ENCODE results near the gene VEPH1.
A peak's percentile ranks its signal among the peaks of the same experiment; 100 is the strongest.

Gene VEPH1

GRCh38 chr3:157261000-157261399, 242.2 kb downstream of the VEPH1 start:
- Histone ChIP-seq H3K27ac (ENCODE audit: low read depth, low read length) (no peak overlapping the region), H3K9me3 (ENCODE audit: control insufficient read depth, insufficient read depth, low read length) (no peaks in the 10 kb centered on the region), H3K36me3 (ENCODE audit: control insufficient read depth, insufficient read depth, low read length) (no peaks in the 10 kb centered on the region), H3K4me3 (ENCODE audit: low read depth, low read length) (no peak overlapping the region), H3K9ac (ENCODE audit: low read depth, low read length) (no peak overlapping the region), H3K4me1 (ENCODE audit: control insufficient read depth, insufficient read depth, low read length) (peaks cover 27% of the 10 kb centered on the region), H3K27me3 (ENCODE audit: control insufficient read depth, insufficient read depth, low read length) (no peaks in the 10 kb centered on the region)

- Histone ChIP-seq H3K9ac (ENCODE audit: low read depth, low read length) (no peak overlapping the region), H3K27ac (ENCODE audit: low read depth, low read length) (no peak overlapping the region), H3K27me3 (ENCODE audit: control insufficient read depth, insufficient read depth, low read length) (no peaks in the 10 kb centered on the region)
These were observed 243.4 kb downstream of the VEPH1 start for GRCh38 chr3:157259825-157260224.

GRCh38 chr3:157257101-157257500, 246.1 kb downstream of the VEPH1 start:
- no peaks in the 10 kb centered on the region for H3K27me3 ChIP-seq (ENCODE audit: control insufficient read depth, insufficient read depth, low read length)
- no peak overlapping the region for H3K27ac ChIP-seq (ENCODE audit: low read depth, low read length)
- no peak overlapping the region for H3K4me3 ChIP-seq (ENCODE audit: low read depth, low read length)
- no peak overlapping the region for H3K9ac ChIP-seq (ENCODE audit: low read depth, low read length)
- peaks cover 27% of the 10 kb centered on the region for H3K4me1 ChIP-seq (ENCODE audit: control insufficient read depth, insufficient read depth, low read length)
- H3K36me3 ChIP-seq (ENCODE audit: control insufficient read depth, insufficient read depth, low read length): no peaks in the 10 kb centered on the region
- no peaks in the 10 kb centered on the region for H3K9me3 ChIP-seq (ENCODE audit: control insufficient read depth, insufficient read depth, low read length)

More at GRCh38 chr3:157259825-157260224, 243.4 kb downstream of the VEPH1 start:
- peaks cover 34% of the 10 kb centered on the region for H3K4me1 ChIP-seq (ENCODE audit: control insufficient read depth, insufficient read depth, low read length)
- no peak overlapping the region for H3K4me3 ChIP-seq (ENCODE audit: low read depth, low read length)
- no peaks in the 10 kb centered on the region for H3K9me3 ChIP-seq (ENCODE audit: control insufficient read depth, insufficient read depth, low read length)
- no peaks in the 10 kb centered on the region for H3K36me3 ChIP-seq (ENCODE audit: control insufficient read depth, insufficient read depth, low read length)

- H3K9me3 ChIP-seq (ENCODE audit: control insufficient read depth, insufficient read depth, low read length): no peaks in the 10 kb centered on the region
- H3K27ac ChIP-seq (ENCODE audit: low read depth, low read length): no peak overlapping the region
- no peak overlapping the region for H3K9ac ChIP-seq (ENCODE audit: low read depth, low read length)
- H3K27me3 ChIP-seq (ENCODE audit: control insufficient read depth, insufficient read depth, low read length): no peaks in the 10 kb centered on the region
- H3K4me1 ChIP-seq (ENCODE audit: control insufficient read depth, insufficient read depth, low read length): peaks cover 17% of the 10 kb centered on the region
- H3K36me3 ChIP-seq (ENCODE audit: control insufficient read depth, insufficient read depth, low read length): no peaks in the 10 kb centered on the region
- no peak overlapping the region for H3K4me3 ChIP-seq (ENCODE audit: low read depth, low read length)
These were observed 247.4 kb downstream of the VEPH1 start for GRCh38 chr3:157255797-157256196.

GRCh38 chr3:157251685-157252084, 251.5 kb downstream of the VEPH1 start:
- Histone ChIP-seq H3K4me3 (ENCODE audit: low read depth, low read length) (no peak overlapping the region), H3K27me3 (ENCODE audit: control insufficient read depth, insufficient read depth, low read length) (no peaks in the 10 kb centered on the region), H3K4me1 (ENCODE audit: control insufficient read depth, insufficient read depth, low read length) (peaks cover 25% of the 10 kb centered on the region), H3K36me3 (ENCODE audit: control insufficient read depth, insufficient read depth, low read length) (no peaks in the 10 kb centered on the region), H3K27ac (ENCODE audit: low read depth, low read length) (no peak overlapping the region), H3K9ac (ENCODE audit: low read depth, low read length) (no peak overlapping the region), H3K9me3 (ENCODE audit: control insufficient read depth, insufficient read depth, low read length) (no peaks in the 10 kb centered on the region)

- no peak overlapping the region for H3K27ac ChIP-seq (ENCODE audit: low read depth, low read length)
These were observed 253.6 kb downstream of the VEPH1 start for GRCh38 chr3:157249606-157250005.

GRCh38 chr3:157248590-157249422, 254.4 kb downstream of the VEPH1 start:
- Histone ChIP-seq H3K9me3 (ENCODE audit: control insufficient read depth, insufficient read depth, low read length) (no peaks in the 10 kb centered on the region), H3K36me3 (ENCODE audit: control insufficient read depth, insufficient read depth, low read length) (no peaks in the 10 kb centered on the region), H3K9ac (ENCODE audit: low read depth, low read length) (no peak overlapping the region), H3K27ac (ENCODE audit: low read depth, low read length) (peak overlapping the region; percentile 68), H3K4me1 (ENCODE audit: control insufficient read depth, insufficient read depth, low read length) (peaks cover 14% of the 10 kb centered on the region), H3K4me3 (ENCODE audit: low read depth, low read length) (no peak overlapping the region), H3K27me3 (ENCODE audit: control insufficient read depth, insufficient read depth, low read length) (no peaks in the 10 kb centered on the region)

More at GRCh38 chr3:157249606-157250005, 253.6 kb downstream of the VEPH1 start:
- Histone ChIP-seq H3K4me1 (ENCODE audit: control insufficient read depth, insufficient read depth, low read length) (peaks cover 14% of the 10 kb centered on the region), H3K9me3 (ENCODE audit: control insufficient read depth, insufficient read depth, low read length) (no peaks in the 10 kb centered on the region), H3K9ac (ENCODE audit: low read depth, low read length) (no peak overlapping the region), H3K36me3 (ENCODE audit: control insufficient read depth, insufficient read depth, low read length) (no peaks in the 10 kb centered on the region), H3K27me3 (ENCODE audit: control insufficient read depth, insufficient read depth, low read length) (no peaks in the 10 kb centered on the region), H3K4me3 (ENCODE audit: low read depth, low read length) (no peak overlapping the region)

- Histone ChIP-seq H3K36me3 (ENCODE audit: control insufficient read depth, insufficient read depth, low read length) (no peaks in the 10 kb centered on the region), H3K9ac (ENCODE audit: low read depth, low read length) (no peak overlapping the region), H3K4me1 (ENCODE audit: control insufficient read depth, insufficient read depth, low read length) (peaks cover 14% of the 10 kb centered on the region), H3K27ac (ENCODE audit: low read depth, low read length) (no peak overlapping the region), H3K27me3 (ENCODE audit: control insufficient read depth, insufficient read depth, low read length) (no peaks in the 10 kb centered on the region), H3K4me3 (ENCODE audit: low read depth, low read length) (no peak overlapping the region), H3K9me3 (ENCODE audit: control insufficient read depth, insufficient read depth, low read length) (no peaks in the 10 kb centered on the region)
These were observed 255.8 kb downstream of the VEPH1 start for GRCh38 chr3:157247391-157247790.

- no peaks in the 10 kb centered on the region for H3K4me1 ChIP-seq (ENCODE audit: control insufficient read depth, insufficient read depth, low read length)
- no peaks in the 10 kb centered on the region for H3K9me3 ChIP-seq (ENCODE audit: control insufficient read depth, insufficient read depth, low read length)
- no peak overlapping the region for H3K4me3 ChIP-seq (ENCODE audit: low read depth, low read length)
- H3K9ac ChIP-seq (ENCODE audit: low read depth, low read length): no peak overlapping the region
- no peak overlapping the region for H3K27ac ChIP-seq (ENCODE audit: low read depth, low read length)
- H3K27me3 ChIP-seq (ENCODE audit: control insufficient read depth, insufficient read depth, low read length): no peaks in the 10 kb centered on the region
- H3K36me3 ChIP-seq (ENCODE audit: control insufficient read depth, insufficient read depth, low read length): no peaks in the 10 kb centered on the region
These were observed 260.4 kb downstream of the VEPH1 start for GRCh38 chr3:157242836-157243235.

GRCh38 chr3:157241599-157241998, 261.6 kb downstream of the VEPH1 start:
- Histone ChIP-seq H3K27me3 (ENCODE audit: control insufficient read depth, insufficient read depth, low read length) (no peaks in the 10 kb centered on the region), H3K4me3 (ENCODE audit: low read depth, low read length) (no peak overlapping the region), H3K4me1 (ENCODE audit: control insufficient read depth, insufficient read depth, low read length) (no peaks in the 10 kb centered on the region), H3K9me3 (ENCODE audit: control insufficient read depth, insufficient read depth, low read length) (no peaks in the 10 kb centered on the region), H3K27ac (ENCODE audit: low read depth, low read length) (no peak overlapping the region), H3K36me3 (ENCODE audit: control insufficient read depth, insufficient read depth, low read length) (no peaks in the 10 kb centered on the region), H3K9ac (ENCODE audit: low read depth, low read length) (no peak overlapping the region)

- Histone ChIP-seq H3K4me1 (ENCODE audit: control insufficient read depth, insufficient read depth, low read length) (no peaks in the 10 kb centered on the region), H3K27ac (ENCODE audit: low read depth, low read length) (no peak overlapping the region), H3K27me3 (ENCODE audit: control insufficient read depth, insufficient read depth, low read length) (no peaks in the 10 kb centered on the region), H3K9ac (ENCODE audit: low read depth, low read length) (no peak overlapping the region), H3K9me3 (ENCODE audit: control insufficient read depth, insufficient read depth, low read length) (no peaks in the 10 kb centered on the region), H3K36me3 (ENCODE audit: control insufficient read depth, insufficient read depth, low read length) (no peaks in the 10 kb centered on the region), H3K4me3 (ENCODE audit: low read depth, low read length) (no peak overlapping the region)
These were observed 262.8 kb downstream of the VEPH1 start for GRCh38 chr3:157240408-157240807.
